ENCODE data around the gene EPN2.

Gene EPN2

GRCh38 chr17:19322129-19322505 lies 85.0 kb downstream of the EPN2 start:
- TF ChIP-seq CTCF (IDR thresholded peaks at IDR 0.05; ENCODE audit: insufficient read depth, low read depth, low read length, missing control alignments) = no peak
- no peak overlapping the region for H3K4me3 ChIP-seq (ENCODE audit: low read depth, low read length)
- DNase-seq (ENCODE audit: low read depth) = no peak

- no peak overlapping the region for H3K4me3 ChIP-seq (ENCODE audit: low read depth, low read length)
- no peak for TF ChIP-seq CTCF (IDR thresholded peaks at IDR 0.05; ENCODE audit: insufficient read depth, low read depth, low read length, missing control alignments)
Measured at GRCh38 chr17:19322861-19323260, 85.7 kb downstream of the EPN2 start.

GRCh38 chr17:19325542-19325941 lies 88.4 kb downstream of the EPN2 start:
- DNase-seq (ENCODE audit: low read depth) = no peak
- no peak for TF ChIP-seq CTCF (IDR thresholded peaks at IDR 0.05; ENCODE audit: insufficient read depth, low read depth, low read length, missing control alignments)
- no peak overlapping the region for H3K4me3 ChIP-seq (ENCODE audit: low read depth, low read length)

More at GRCh38 chr17:19322861-19323260, 85.7 kb downstream of the EPN2 start:
- DNase-seq (ENCODE audit: low read depth) = no peak

- H3K4me3 ChIP-seq (ENCODE audit: low read depth, low read length) = no peak overlapping the region
- no peak for TF ChIP-seq CTCF (IDR thresholded peaks at IDR 0.05; ENCODE audit: insufficient read depth, low read depth, low read length, missing control alignments)
- no peak for DNase-seq (ENCODE audit: low read depth)
Measured at GRCh38 chr17:19327031-19327783, 90.0 kb downstream of the EPN2 start.

GRCh38 chr17:19328441-19329061 lies 91.4 kb downstream of the EPN2 start:
- DNase-seq (ENCODE audit: low read depth) = no peak
- TF ChIP-seq CTCF (IDR thresholded peaks at IDR 0.05; ENCODE audit: insufficient read depth, low read depth, low read length, missing control alignments) = no peak
- no peak overlapping the region for H3K4me3 ChIP-seq (ENCODE audit: low read depth, low read length)

GRCh38 chr17:19329136-19329535 lies 92.0 kb downstream of the EPN2 start:
- DNase-seq (ENCODE audit: low read depth) = no peak
- no peak overlapping the region for H3K4me3 ChIP-seq (ENCODE audit: low read depth, low read length)
- TF ChIP-seq CTCF (IDR thresholded peaks at IDR 0.05; ENCODE audit: insufficient read depth, low read depth, low read length, missing control alignments) = no peak

Data from GM12865 (cell line).